K562 (cell line): ENCODE measurements around the gene RUNX1. TPM values are rescaled to one million over a fixed set of nuclear protein-coding genes. Genes with fewer than 3 reads are reported as not detected.
A peak's percentile ranks its signal among the peaks of the same experiment; 100 is the strongest.

Experiments
- AFF1 ChIP-seq, 2 experiments: fragments of 450-650 bp; IDR thresholded peaks; 2 replicates each; pipeline ENCODE4 v1.6.1; 2018; ENCODE audit warnings: mild to moderate bottlenecking in 2 of 2, low read depth in 1 of 2; ENCODE audit not compliant: partially characterized antibody in 2 of 2
- ARID2 ChIP-seq: fragments of 450-650 bp; IDR thresholded peaks from 2 replicates; pipeline ENCODE4 v1.6.1; 2017; ENCODE audit warnings: antibody characterized with exemption, mild to moderate bottlenecking
- EP300 ChIP-seq: IDR thresholded peaks from 2 replicates; pipeline ENCODE4 v1.6.1; 2012; ENCODE audit warnings: low read length, improper control_type of control experiment
- EP400 ChIP-seq: fragments of 450-650 bp; IDR thresholded peaks from 2 replicates; pipeline ENCODE4 v1.6.1; 2017; ENCODE audit warnings: antibody characterized with exemption, mild to moderate bottlenecking, moderate library complexity
- L3MBTL2 ChIP-seq: fragments of 450-650 bp; IDR thresholded peaks from 2 replicates; pipeline ENCODE4 v1.6.1; 2016; ENCODE audit warnings: mild to moderate bottlenecking, moderate library complexity
- MNT ChIP-seq, 2 experiments: fragments of 450-650 bp; conservative IDR thresholded peaks; 2 replicates each; pipeline ENCODE4 v1.6.1; 2017; ENCODE audit warnings: mild to moderate bottlenecking in 2 of 2, moderate library complexity in 2 of 2
- PRDM10 ChIP-seq: fragments of 450-650 bp; IDR thresholded peaks from 2 replicates; pipeline ENCODE4 v1.6.1; 2018; ENCODE audit not compliant: partially characterized antibody
- SNIP1 ChIP-seq: fragments of 450-650 bp; IDR thresholded peaks from 2 replicates; pipeline ENCODE4 v1.7.1; 2017; ENCODE audit warnings: low read depth, mild to moderate bottlenecking
- SP2 ChIP-seq: IDR thresholded peaks from 2 replicates; pipeline ENCODE4 v1.6.1; 2011; ENCODE audit warnings: mild to moderate bottlenecking, low read depth, low read length, moderate library complexity; ENCODE audit not compliant: poor library complexity, severe bottlenecking; ENCODE audit errors: extremely low read depth
- SRSF3 ChIP-seq: fragments of 200-400 bp; formaldehyde crosslinking; IDR thresholded peaks from 2 replicates; pipeline ENCODE4 v1.6.1; 2016; ENCODE audit warnings: mild to moderate bottlenecking, low read length, moderate library complexity; ENCODE audit not compliant: insufficient read depth
- TBL1XR1 ChIP-seq, 2 experiments: IDR thresholded peaks; 2 replicates each; pipeline ENCODE4 v1.6.1; 2012; ENCODE audit warnings: improper control_type of control experiment in 2 of 2, low read length in 2 of 2, mild to moderate bottlenecking in 1 of 2
- XRCC3 ChIP-seq: fragments of 450-650 bp; IDR thresholded peaks from 2 replicates; pipeline ENCODE4 v1.6.1; 2017; ENCODE audit warnings: mild to moderate bottlenecking, moderate library complexity
- ZNF436 ChIP-seq: fragments of 250-450, 450-650 bp; sonication (Bioruptor Pico); formaldehyde crosslinking; IDR thresholded peaks from 2 replicates; pipeline ENCODE4 v1.7.0; 2020; ENCODE audit warnings: mild to moderate bottlenecking
- ZNF785 ChIP-seq: fragments of 250-450 bp; sonication (Bioruptor Pico); IDR thresholded peaks from 2 replicates; pipeline ENCODE4 v1.4.0; 2020; ENCODE audit warnings: mild to moderate bottlenecking
- polyA plus RNA-seq, 8 experiments: library from polyadenylated mRNA; depleted of rRNA in 4 of 8; stranded (reverse) in 5 of 8; unstranded in 3 of 8; fragments of >200 nt; fragmentation: Nextera tagmentation in 2 of 8; fragmentation: Illumina TruSeq in 1 of 8; extraction: Ambion mirVana in 2 of 8; extraction: Trizol in 1 of 8; gene quantifications; 2 replicates each; pipeline versions ENCODE4 v1.2.1 to v1.2.3, GENCODE V29; 2011 to 2014; ENCODE audit warnings: inconsistent platforms in 1 of 8, missing spikeins in 1 of 8
- total RNA-seq, 7 experiments: library from RNA; depleted of rRNA in 6 of 7; stranded (reverse); fragments of >200 nt in 6 of 7; fragmentation: Illumina TruSeq in 2 of 7; extraction: Trizol in 2 of 7; gene quantifications; 2 replicates each; pipeline versions ENCODE4 v1.2.1 to v1.2.3, GENCODE V29; 2011 to 2021; ENCODE audit warnings: low replicate concordance in 1 of 7
- TF ChIP-seq, protein P1 (sequence below): fragments of 450-650 bp; formaldehyde crosslinking; IDR thresholded peaks from 2 replicates; pipeline ENCODE4 v1.4.0; 2022; ENCODE audit warnings: missing genetic modification characterization

Gene RUNX1
- total and polyA plus RNA-seq, 9 of the 15 experiments (the other 6 are each of a cell fraction or from before 2014, with no cell fraction given): 2.2 to 68.6 (median 17.8) TPM

GRCh38 chr21:35048706-35049617, at the start of gene RUNX1 (continued):
- peak; percentile 36 for TF ChIP-seq PRDM10
- peak in 1 of 2 experiments; percentile 14 for TF ChIP-seq AFF1 (IDR thresholded peaks at IDR 0.05; ENCODE audit: low read depth in 1 of 2, partially characterized antibody in 2 of 2)
- TF ChIP-seq L3MBTL2: peak; percentile 68
- no peak for TF ChIP-seq EP400
- no peak for TF ChIP-seq SNIP1
- no peak for TF ChIP-seq ZNF785 (CRISPR knock-in tag)
- no peak for TF ChIP-seq XRCC3
- TF ChIP-seq ARID2: no peak
- TF ChIP-seq ZNF436 (CRISPR knock-in tag): no peak
- TF ChIP-seq MNT (conservative IDR thresholded peaks at IDR 0.05): no peak
- TF ChIP-seq SRSF3: no peak
- TF ChIP-seq TBL1XR1 (IDR thresholded peaks at IDR 0.05; ENCODE audit: low read length in 2 of 2): no peak
- no peak for TF ChIP-seq EP300
- TF ChIP-seq SP2: no peak
- TF ChIP-seq, protein P1, sequence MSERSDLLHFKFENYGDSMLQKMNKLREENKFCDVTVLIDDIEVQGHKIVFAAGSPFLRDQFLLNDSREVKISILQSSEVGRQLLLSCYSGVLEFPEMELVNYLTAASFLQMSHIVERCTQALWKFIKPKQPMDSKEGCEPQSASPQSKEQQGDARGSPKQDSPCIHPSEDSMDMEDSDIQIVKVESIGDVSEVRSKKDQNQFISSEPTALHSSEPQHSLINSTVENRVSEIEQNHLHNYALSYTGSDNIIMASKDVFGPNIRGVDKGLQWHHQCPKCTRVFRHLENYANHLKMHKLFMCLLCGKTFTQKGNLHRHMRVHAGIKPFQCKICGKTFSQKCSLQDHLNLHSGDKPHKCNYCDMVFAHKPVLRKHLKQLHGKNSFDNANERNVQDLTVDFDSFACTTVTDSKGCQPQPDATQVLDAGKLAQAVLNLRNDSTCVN: no peak
